ENCODE measurements around the gene CYB5A.
"Not testable (repeated sequence)": the region's sequence is repeated elsewhere in the genome, so short reads cannot be mapped to it uniquely, and the experiment has no call there.

DNA sequence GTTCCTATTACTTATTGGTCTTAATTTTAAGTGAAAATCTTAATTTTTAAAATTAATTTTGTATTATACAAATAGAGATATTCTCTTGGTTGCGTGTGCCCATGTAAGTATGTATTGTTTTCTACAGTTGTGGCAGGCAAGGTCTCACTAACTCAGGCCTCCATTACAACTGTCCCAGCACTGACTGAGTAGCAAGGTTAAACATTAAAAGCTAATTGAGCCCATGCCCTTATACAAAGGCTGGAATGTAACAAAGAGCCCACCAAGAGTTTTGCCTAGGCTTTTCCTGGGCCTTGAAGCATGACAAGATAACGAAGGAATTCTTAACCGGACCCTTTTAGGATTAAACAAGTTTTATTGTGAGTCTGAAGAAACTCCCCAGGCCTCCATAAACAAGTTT lies 35.0 kb upstream of the CYB5A start:
- not testable (repeated sequence) for TF ChIP-seq RAD21 (IDR thresholded peaks at IDR 0.05 in 1 of 2, conservative IDR thresholded peaks at IDR 0.05 in 1 of 2; ENCODE audit: low read depth in 2 of 2, low read length in 2 of 2); JUN (IDR thresholded peaks at IDR 0.05; ENCODE audit: low read depth, low read length); RBBP5 (IDR thresholded peaks at IDR 0.05; ENCODE audit: borderline replicate concordance, low read depth, low read length); NRF1 (IDR thresholded peaks at IDR 0.05; ENCODE audit: low read depth, low read length); POLR2A (IDR thresholded peaks at IDR 0.05; ENCODE audit: control extremely low read depth in 1 of 2, low read depth in 2 of 2, low read length in 2 of 2); YY1 (IDR thresholded peaks at IDR 0.05; ENCODE audit: low read depth, low read length); POLR2AphosphoS5 (IDR thresholded peaks at IDR 0.05; ENCODE audit: low read depth, low read length); SP2 (IDR thresholded peaks at IDR 0.05; ENCODE audit: low read length); EZH2 (IDR thresholded peaks at IDR 0.05; ENCODE audit: low read depth, low read length, severe bottlenecking); EP300 (IDR thresholded peaks at IDR 0.05; ENCODE audit: borderline replicate concordance in 1 of 2, low read depth in 2 of 2, low read length in 2 of 2); BACH1 (IDR thresholded peaks at IDR 0.05; ENCODE audit: low read length)
- TF ChIP-seq, protein P1, sequence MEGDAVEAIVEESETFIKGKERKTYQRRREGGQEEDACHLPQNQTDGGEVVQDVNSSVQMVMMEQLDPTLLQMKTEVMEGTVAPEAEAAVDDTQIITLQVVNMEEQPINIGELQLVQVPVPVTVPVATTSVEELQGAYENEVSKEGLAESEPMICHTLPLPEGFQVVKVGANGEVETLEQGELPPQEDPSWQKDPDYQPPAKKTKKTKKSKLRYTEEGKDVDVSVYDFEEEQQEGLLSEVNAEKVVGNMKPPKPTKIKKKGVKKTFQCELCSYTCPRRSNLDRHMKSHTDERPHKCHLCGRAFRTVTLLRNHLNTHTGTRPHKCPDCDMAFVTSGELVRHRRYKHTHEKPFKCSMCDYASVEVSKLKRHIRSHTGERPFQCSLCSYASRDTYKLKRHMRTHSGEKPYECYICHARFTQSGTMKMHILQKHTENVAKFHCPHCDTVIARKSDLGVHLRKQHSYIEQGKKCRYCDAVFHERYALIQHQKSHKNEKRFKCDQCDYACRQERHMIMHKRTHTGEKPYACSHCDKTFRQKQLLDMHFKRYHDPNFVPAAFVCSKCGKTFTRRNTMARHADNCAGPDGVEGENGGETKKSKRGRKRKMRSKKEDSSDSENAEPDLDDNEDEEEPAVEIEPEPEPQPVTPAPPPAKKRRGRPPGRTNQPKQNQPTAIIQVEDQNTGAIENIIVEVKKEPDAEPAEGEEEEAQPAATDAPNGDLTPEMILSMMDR (IDR thresholded peaks at IDR 0.05; ENCODE audit: control extremely low read depth in 1 of 3, insufficient read depth in 1 of 3, low read depth in 1 of 3, low read length in 3 of 3): not testable (repeated sequence)
- TF ChIP-seq, protein P2, sequence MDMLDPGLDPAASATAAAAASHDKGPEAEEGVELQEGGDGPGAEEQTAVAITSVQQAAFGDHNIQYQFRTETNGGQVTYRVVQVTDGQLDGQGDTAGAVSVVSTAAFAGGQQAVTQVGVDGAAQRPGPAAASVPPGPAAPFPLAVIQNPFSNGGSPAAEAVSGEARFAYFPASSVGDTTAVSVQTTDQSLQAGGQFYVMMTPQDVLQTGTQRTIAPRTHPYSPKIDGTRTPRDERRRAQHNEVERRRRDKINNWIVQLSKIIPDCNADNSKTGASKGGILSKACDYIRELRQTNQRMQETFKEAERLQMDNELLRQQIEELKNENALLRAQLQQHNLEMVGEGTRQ (IDR thresholded peaks at IDR 0.05; ENCODE audit: low read length): not testable (repeated sequence)

Data from H1 (cell line).